HEK293T (cell line): Measurements from ENCODE around the gene PHRF1.

Experiments used
- CTCF ChIA-PET: fragments of 350-600 bp; formaldehyde crosslinking; extraction: SDS; loops from one replicate; lab custom pipeline; 2021; ENCODE audit warnings: antibody characterized with exemption, inconsistent platforms; lab: Yijun Ruan, JAX
- POLR2A ChIA-PET: fragments of 350-600 bp; formaldehyde crosslinking; extraction: SDS; loops from one replicate; lab custom pipeline; 2020; ENCODE audit warnings: antibody characterized with exemption, inconsistent platforms; lab: Yijun Ruan, JAX
- DNase-seq: peaks from one replicate; pipeline ENCODE4 v3.0.0; 2012; ENCODE audit warnings: mixed read lengths; ENCODE audit errors: extremely low spot score
- ARNT ChIP-seq: fragments of 450-650 bp; IDR thresholded peaks from 2 replicates; pipeline ENCODE4 v1.6.1; 2017; ENCODE audit warnings: mild to moderate bottlenecking
- BHLHE40 ChIP-seq: fragments of 450-650 bp; IDR thresholded peaks from 2 replicates; pipeline ENCODE4 v1.6.1; 2016; ENCODE audit warnings: mild to moderate bottlenecking, moderate library complexity, borderline replicate concordance
- CTBP1 ChIP-seq: fragments of 450-650 bp; IDR thresholded peaks from 2 replicates; pipeline ENCODE4 v1.6.1; 2016; ENCODE audit warnings: borderline replicate concordance
- ELF4 ChIP-seq: fragments of 450-650 bp; IDR thresholded peaks from 2 replicates; pipeline ENCODE4 v1.6.1; 2017; ENCODE audit warnings: antibody characterized with exemption
- FOXA1 ChIP-seq: fragments of 450-650 bp; IDR thresholded peaks from 2 replicates; pipeline ENCODE4 v1.6.1; 2016; ENCODE audit warnings: mild to moderate bottlenecking
- FOXK2 ChIP-seq: fragments of 450-650 bp; IDR thresholded peaks from 2 replicates; pipeline ENCODE4 v1.6.1; 2016; ENCODE audit warnings: mild to moderate bottlenecking
- FOXM1 ChIP-seq: fragments of 450-650 bp; IDR thresholded peaks from 2 replicates; pipeline ENCODE4 v1.6.1; 2017; ENCODE audit warnings: mild to moderate bottlenecking, borderline replicate concordance
- HDGF ChIP-seq: fragments of 450-650 bp; IDR thresholded peaks from 2 replicates; pipeline ENCODE4 v1.6.1; 2017; ENCODE audit warnings: antibody characterized with exemption, borderline replicate concordance
- L3MBTL2 ChIP-seq: fragments of 450-650 bp; conservative IDR thresholded peaks from 2 replicates; pipeline ENCODE4 v1.6.1; 2016; ENCODE audit warnings: mild to moderate bottlenecking
- LEF1 ChIP-seq: fragments of 450-650 bp; IDR thresholded peaks from 2 replicates; pipeline ENCODE4 v1.6.1; 2017; ENCODE audit warnings: mild to moderate bottlenecking, borderline replicate concordance
- NFRKB ChIP-seq: fragments of 450-650 bp; IDR thresholded peaks from 2 replicates; pipeline ENCODE4 v1.6.1; 2016; ENCODE audit warnings: mild to moderate bottlenecking, moderate library complexity
- PKNOX1 ChIP-seq: fragments of 450-650 bp; IDR thresholded peaks from 2 replicates; pipeline ENCODE4 v1.6.1; 2016
- SP1 ChIP-seq: fragments of 450-650 bp; IDR thresholded peaks from 2 replicates; pipeline ENCODE4 v1.6.1; 2017
- SUZ12 ChIP-seq: fragments of 450-650 bp; IDR thresholded peaks from 2 replicates; pipeline ENCODE4 v1.6.1; 2016; ENCODE audit warnings: mild to moderate bottlenecking
- TARDBP ChIP-seq: fragments of 450-650 bp; IDR thresholded peaks from 2 replicates; pipeline ENCODE4 v1.6.1; 2016
- ZNF384 ChIP-seq: fragments of 450-650 bp; IDR thresholded peaks from 2 replicates; pipeline ENCODE4 v1.6.1; 2016

Gene PHRF1

GRCh38 chr11:540583-541432, 35.5 kb upstream of the PHRF1 start:
- ChIA-PET CTCF (no interaction called here), POLR2A (no interaction called here)
- TF ChIP-seq CTBP1 (no peak), PKNOX1 (no peak), FOXM1 (no peak), ZNF384 (no peak), SP1 (no peak), BHLHE40 (no peak), TARDBP (no peak), L3MBTL2 (no peak), FOXA1 (no peak), FOXK2 (no peak)
- no peak for DNase-seq

- ChIA-PET POLR2A (no interaction called here), CTCF (no interaction called here)
These were observed 34.8 kb upstream of the PHRF1 start for GRCh38 chr11:541433-541885.

GRCh38 chr11:544817-545166, 31.5 kb upstream of the PHRF1 start:
- ChIA-PET CTCF (no interaction called here), POLR2A (interaction anchor here (2.0 kb wide), 1 partner anchor 9 kb away, joined by 6 read pairs; the partner anchor contains the start of gene HRAS)
- TF ChIP-seq ARNT: no peak
- no peak for TF ChIP-seq CTBP1
- TF ChIP-seq PKNOX1: no peak
- no peak for TF ChIP-seq FOXM1
- no peak for TF ChIP-seq L3MBTL2
- TF ChIP-seq TARDBP: no peak
- no peak for TF ChIP-seq FOXK2
- no peak for TF ChIP-seq FOXA1
- TF ChIP-seq ZNF384: no peak
- no peak for TF ChIP-seq HDGF
- TF ChIP-seq BHLHE40: no peak
- no peak for TF ChIP-seq NFRKB
- TF ChIP-seq SUZ12: no peak
- no peak for DNase-seq

More at GRCh38 chr11:541433-541885, 34.8 kb upstream of the PHRF1 start:
- TF ChIP-seq SUZ12: no peak
- TF ChIP-seq FOXM1: no peak
- no peak for TF ChIP-seq HDGF
- no peak for TF ChIP-seq BHLHE40
- no peak for TF ChIP-seq NFRKB
- TF ChIP-seq ARNT: no peak
- no peak for TF ChIP-seq ZNF384
- no peak for TF ChIP-seq L3MBTL2
- TF ChIP-seq FOXA1: no peak
- no peak for TF ChIP-seq CTBP1
- no peak for DNase-seq

DNA sequence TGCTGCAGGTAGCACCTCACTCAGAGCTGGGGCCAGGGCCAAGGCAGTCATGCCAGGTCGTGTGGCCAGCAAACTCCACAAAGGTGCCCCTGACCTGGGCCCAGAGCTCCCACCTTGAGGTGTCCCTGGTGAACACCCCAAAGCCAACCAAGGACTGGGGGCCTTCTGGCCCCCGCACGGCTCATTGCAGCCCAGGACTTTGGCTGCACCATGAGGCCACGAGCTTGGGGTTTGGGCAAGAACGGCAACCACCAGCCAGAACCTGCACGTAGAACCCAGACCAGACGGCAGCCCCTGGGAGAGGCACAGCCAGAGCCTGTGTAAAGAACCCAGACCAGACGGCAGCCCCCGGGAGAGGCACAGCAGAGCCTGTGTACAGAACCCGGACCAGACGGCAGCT, 31.1 kb upstream of the PHRF1 start:
- DNase-seq: no peak
- CTCF ChIA-PET: no interaction called here
- TF ChIP-seq L3MBTL2 (no peak), SUZ12 (no peak), FOXM1 (no peak), HDGF (no peak), PKNOX1 (no peak), ZNF384 (no peak), SP1 (no peak), ELF4 (no peak), ARNT (no peak), NFRKB (no peak), FOXA1 (no peak), BHLHE40 (no peak), TARDBP (no peak), FOXK2 (no peak), CTBP1 (no peak), LEF1 (no peak)
- POLR2A ChIA-PET: interaction anchor here (2.0 kb wide), 1 partner anchor 10 kb away, joined by 6 read pairs; the partner anchor contains the start of gene HRAS

DNA sequence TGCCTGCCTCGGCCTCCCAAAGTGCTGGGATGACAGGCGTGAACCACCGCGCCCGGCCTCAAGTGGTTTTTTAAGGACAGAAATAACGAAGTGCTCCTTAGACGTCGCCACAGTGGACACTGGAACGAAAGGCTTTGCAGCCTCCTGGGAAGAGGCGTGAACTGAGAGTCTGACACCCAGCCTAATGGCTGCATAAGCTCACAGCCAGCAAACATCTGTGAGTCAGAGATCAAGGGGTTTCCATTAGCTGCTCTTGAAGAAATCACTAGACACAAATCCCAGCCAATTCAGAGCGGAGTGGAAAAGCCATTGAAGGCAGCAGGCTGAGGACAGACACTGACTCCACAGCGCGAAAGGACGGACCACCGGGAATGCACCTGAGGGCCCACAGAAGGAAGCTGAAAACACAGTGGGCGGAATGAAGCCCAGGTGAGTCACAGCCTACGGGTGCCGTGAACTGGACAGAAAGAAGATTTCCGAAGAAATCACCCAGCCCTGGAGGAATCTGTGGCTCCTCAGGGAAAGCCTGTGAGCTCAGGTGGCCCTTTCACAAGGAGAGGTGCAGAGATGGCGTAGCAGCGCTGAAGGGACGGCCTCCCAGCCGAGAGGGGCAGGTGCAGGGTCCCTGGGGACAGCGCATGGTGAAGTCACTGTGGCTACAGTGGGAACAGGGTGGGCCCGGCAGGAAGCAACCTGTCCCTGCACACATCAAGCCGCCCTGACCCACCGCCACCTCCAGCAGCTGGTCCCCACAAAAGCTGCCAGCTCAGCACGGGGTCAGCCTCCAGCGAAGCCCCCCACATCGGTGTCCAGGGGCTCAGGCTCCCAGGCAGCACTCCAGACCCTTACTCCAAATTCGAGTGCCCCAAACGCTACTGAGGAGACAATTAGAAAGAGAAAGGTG, 27.3 kb upstream of the PHRF1 start:
- POLR2A ChIA-PET: interaction anchor here (1.2 kb wide), 1 partner anchor 13 kb away, joined by 7 read pairs; the partner anchor contains the start of gene HRAS
- TF ChIP-seq SUZ12 (no peak), NFRKB (no peak), SP1 (no peak), HDGF (no peak), ZNF384 (no peak), FOXM1 (no peak), FOXK2 (no peak)
- CTCF ChIA-PET: no interaction called here
- DNase-seq: no peak
